Stimulated activated CD4-positive, alpha-beta T cell treated with anti-CD3 and anti-CD28 coated beads, Interleukin-12 subunit alpha, Interleukin-12 subunit beta, amount 100 ng/mL, for 24 hours (primary cell): ENCODE results near the gene MDFIC.

ENCODE experiments used
- DNase-seq, 2 experiments: peaks; one replicate each; pipeline ENCODE4 v3.0.0-alpha.2; 2020; ENCODE audit warnings: low read depth in 2 of 2

Gene MDFIC

GRCh38 chr7:114925434-114925833 is 3.5 kb downstream of the MDFIC start:
- DNase-seq: no peak

DNA sequence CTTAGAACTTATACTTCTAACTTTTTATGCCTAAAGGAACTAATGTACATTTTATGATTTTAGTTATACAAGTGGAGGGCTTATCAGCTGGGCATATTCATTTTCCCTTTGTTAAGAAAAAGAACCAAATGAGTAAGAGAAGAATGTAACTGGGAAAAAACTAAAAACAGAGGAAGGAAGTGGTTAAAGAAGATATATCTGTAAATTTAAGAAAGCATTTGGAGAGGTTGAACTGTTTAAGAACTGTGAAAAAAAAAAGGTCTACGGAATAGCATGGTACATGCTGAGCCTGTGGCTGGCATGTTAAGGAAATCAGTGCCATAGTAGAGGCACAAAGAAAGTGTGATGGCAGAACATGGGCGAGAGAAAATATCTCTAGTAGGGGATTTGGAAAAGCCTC is 6.2 kb downstream of the MDFIC start:
- DNase-seq: no peak

DNA sequence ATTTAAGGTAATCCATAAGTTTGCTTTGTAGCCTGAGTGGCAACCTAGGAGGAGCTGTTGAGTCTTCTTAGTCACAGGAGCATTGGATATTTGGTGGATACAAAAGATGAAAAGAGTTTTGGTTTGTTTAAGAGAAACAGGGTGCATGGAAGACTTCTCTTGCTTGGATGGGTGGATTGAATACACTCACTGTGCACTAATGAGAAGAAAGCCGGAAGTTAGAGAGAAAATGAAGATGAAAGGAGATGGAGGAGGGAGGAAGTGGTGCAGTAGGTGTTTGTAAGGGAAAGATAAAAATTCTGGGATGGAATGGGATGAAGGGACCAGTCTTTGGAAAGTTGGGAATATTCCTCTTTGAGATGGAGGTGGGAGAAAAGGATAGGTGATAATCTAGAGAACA is 7.7 kb downstream of the MDFIC start:
- no peak for DNase-seq

GRCh38 chr7:114930107-114930661 is 8.3 kb downstream of the MDFIC start:
- DNase-seq: no peak

DNA sequence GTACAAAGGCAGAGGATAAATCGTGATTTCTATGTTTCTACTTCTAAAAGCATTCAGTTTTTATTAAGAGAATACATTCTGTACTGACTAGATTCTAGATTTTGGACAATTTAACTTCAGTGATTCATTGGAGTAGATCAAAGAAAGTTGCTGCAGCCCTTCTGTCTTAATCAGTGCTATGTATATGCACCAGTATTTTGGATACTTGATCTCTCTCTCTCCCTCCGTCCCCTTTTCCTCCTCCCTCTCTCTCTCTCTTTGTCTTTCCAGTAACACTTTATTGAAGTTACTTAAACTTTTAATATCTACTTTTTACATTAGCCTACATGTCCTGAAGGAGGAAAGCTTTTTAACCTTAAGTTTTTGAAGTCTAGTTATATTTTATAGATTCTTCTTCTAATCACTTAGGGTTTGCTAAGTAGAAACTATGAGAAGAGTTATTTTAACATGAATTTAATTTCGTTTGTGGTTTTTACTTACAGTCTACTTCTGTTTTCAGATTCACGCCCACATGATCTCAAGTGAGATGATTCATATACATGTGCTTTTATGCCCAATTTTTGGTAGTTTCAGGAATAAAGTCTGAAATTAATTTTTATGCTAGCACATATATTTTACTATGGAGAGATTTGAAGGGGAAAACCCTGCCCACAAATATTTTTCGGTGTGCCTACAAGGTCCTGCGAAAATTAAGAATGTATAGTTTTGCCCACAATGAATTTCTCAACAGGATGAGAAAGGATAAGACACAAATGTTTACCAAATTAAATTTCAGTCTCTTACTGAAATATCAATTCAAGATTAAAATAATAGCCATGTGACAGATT is 9.1 kb downstream of the MDFIC start:
- no peak for DNase-seq

DNA sequence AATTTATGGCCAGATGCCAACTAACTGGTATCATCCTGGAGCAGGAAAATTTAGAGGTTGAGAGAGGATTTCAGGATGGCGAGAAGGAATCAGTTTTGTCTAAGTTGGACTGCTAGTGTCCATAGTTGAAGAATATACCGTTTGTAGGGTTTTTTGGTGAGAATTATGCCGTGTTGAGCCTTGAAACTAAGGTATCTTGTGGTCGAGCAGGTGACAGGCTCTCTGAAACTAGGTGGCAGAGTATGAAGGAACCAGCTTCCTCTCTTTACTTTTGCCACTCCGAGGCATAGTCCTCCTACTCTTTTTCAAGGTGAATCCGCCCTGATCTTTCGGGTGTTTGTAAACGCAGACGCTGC is 9.7 kb downstream of the MDFIC start:
- no peak for DNase-seq

DNA sequence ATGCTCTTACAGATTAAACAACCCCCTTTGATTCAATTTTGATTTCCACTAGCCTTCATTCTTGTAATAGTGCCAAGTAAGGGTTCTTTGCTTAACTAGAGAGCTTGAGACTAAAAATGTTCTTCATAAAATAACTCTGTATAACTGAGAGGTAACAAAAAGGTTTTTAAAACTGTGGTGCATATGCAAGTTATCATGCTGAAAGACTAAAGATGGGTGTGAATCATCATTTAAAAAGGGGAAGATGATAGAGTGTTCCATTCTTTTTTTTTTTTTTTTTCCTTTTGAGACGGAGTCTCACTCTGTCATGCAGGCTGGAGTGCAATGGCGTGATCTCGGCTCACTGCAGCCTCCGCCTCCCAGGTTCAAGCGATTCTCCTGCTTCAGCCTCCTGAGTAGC is 11.1 kb downstream of the MDFIC start:
- no peak for DNase-seq

- DNase-seq: no peak
Measured at GRCh38 chr7:114933658-114934057, 11.8 kb downstream of the MDFIC start.

GRCh38 chr7:114934086-114934485 is 12.2 kb downstream of the MDFIC start:
- no peak for DNase-seq

- no peak for DNase-seq
Measured at GRCh38 chr7:114934713-114935112, 12.8 kb downstream of the MDFIC start.

DNA sequence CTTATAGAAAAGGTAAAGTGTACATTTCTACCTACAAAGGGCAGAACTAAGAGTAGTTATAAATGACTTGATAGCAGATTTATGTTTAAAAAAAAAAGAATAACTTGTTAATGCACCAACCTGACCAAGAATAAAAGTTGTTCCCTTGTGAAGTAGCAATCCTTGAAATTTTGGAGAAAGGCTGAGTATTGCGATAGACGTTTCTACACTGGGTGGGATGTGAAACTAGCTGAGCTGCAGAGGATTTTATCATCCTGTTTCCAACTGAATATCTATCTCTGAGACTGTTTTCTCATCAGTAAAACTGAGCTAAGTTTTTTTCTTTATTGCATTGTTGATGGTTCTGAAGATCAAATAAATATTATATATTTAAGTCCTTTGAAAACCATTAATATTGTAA is 14.6 kb downstream of the MDFIC start:
- DNase-seq: no peak

DNA sequence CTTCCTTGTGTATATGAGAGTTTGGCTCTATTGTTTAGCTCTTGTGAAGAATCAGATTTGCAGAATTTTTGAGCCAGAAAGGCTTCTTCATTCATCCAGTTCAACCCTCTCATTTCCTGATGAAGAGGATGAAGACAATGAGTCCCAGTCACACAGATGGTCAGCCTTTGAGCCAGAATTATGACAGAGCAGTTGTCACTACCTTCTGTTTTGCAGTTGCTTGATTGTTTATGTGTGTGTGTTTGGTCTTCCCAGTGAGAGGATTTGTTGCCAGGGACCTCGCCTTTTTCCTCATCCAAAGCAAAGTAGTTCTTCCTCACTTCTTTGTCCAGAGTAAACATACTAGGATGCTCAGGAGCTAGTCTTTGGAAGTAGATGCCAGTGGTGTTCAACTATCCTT is 15.6 kb downstream of the MDFIC start:
- DNase-seq: no peak

DNA sequence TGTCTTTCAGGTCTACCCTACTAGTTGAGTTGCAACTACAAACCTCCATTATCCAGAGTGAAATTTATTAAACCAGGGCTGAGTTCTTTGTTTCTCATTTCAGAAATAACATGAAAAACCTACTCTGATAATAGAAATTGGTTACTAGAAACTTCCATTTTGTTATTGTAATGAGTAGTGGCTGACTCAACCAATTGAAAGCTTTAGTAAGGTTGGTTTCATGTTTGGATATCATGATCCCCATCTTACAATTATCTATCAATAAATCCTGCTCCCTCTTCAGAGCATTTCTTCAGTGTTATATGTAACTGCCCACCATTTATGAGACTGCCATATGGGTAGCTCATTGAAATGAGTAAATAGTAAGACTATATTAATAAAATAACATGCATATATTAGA is 16.9 kb downstream of the MDFIC start:
- DNase-seq: no peak

GRCh38 chr7:114939484-114940097 is 17.7 kb downstream of the MDFIC start:
- no peak for DNase-seq

DNA sequence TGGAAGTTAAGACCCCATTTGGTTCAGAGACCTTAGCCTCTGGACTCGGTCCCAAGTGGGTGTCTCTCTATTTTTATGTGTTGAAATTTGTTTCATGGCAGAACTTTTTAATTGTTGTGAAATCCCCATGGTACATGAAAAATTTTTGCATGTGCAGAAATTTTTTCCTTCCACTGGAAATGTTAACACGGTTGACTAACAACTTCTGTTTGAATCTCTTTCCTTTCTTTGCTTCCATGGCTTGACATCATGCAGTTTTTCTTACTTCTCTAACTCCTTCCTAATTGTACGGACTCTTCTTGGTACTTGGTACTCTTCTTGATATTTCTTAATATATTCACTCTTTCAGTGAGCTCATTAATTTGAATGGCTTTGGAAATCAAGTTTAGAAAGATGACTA is 18.3 kb downstream of the MDFIC start:
- no peak for DNase-seq

GRCh38 chr7:114941692-114942091 is 19.8 kb downstream of the MDFIC start:
- no peak for DNase-seq

GRCh38 chr7:114942446-114943175 is 20.7 kb downstream of the MDFIC start:
- no peak for DNase-seq

DNA sequence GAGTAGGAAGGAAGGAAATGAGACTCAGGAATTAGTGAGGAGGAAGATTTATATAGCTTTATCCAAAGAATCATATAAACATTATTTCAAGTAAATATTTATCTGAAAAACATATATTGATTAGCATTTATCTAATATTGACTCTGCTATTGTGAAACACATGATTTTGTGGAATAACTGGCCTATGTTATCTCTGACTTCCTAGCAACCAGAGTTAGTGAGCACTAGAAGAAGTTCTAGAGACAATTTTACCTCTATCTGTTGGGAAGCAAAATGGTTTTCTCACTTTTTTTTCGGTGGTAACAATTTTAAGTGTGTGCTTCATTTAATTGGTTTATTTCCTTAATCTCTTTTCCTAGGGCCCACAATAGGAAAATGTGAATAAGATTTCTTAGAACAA is 21.6 kb downstream of the MDFIC start:
- DNase-seq: no peak

DNA sequence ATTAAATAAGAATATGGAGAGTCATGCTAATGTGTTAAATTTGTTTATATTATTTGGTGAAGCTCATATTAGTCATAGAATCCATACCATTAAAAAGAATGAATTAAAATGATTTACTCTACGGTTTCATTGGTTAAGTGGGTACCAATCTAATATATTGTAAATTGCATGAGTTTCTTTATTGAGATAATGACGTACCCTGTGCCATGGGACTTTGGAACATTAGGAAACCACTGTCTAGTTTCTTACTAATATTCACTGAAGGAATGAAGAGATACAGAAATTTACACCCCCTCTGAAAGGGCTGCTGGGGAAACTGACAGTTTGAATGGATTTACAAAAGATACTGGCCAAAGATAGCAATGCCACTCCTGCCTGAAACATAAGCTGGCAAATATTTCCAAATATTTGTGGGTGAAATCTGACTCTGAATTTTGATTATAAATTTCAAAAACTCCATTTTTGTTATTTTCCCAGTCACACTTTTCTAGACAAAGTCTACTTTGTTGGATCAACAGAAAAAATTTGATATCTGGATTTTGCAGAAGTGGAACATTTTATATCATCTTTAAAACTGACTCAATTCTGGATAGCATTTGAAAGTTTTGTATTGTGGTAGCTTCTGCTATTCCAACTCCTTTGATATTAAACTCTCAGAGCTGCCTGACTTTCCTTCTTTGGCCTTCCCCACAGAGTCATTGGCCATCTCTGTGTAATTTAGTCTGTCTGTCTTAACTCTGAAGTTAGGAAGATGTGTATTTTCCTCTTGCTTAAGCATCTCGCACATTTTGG is 22.3 kb downstream of the MDFIC start:
- no peak for DNase-seq

- no peak for DNase-seq
Measured at GRCh38 chr7:114944745-114945625, 23.1 kb downstream of the MDFIC start.

- no peak for DNase-seq
Measured at GRCh38 chr7:114949231-114949630, 27.3 kb downstream of the MDFIC start.
